Mononuclear cell (primary cell): ENCODE data around the gene HUS1. TPM values are rescaled to one million over a fixed set of nuclear protein-coding genes. Genes with fewer than 3 reads are reported as not detected.

ENCODE experiments used
- H3K27me3 ChIP-seq: 2 replicates; pipeline ENCODE4 v1.6.0; 2011; ENCODE audit warnings: low read length, control low read depth; ENCODE audit not compliant: insufficient read depth
- H3K4me1 ChIP-seq: 2 replicates; pipeline ENCODE4 v1.5.1; 2011; ENCODE audit warnings: mild to moderate bottlenecking, low read length, control low read depth; ENCODE audit not compliant: insufficient read depth
- H3K4me3 ChIP-seq: 2 replicates; pipeline ENCODE4 v1.5.1; 2011; ENCODE audit warnings: mild to moderate bottlenecking, low read length, moderate library complexity
- H3K9me3 ChIP-seq: 2 replicates; pipeline ENCODE4 v1.5.1; 2011; ENCODE audit warnings: low read depth, mild to moderate bottlenecking, control low read depth, low read length
- total RNA-seq: library from RNA; depleted of rRNA; stranded (reverse); fragments of >200 nt; gene quantifications from one replicate; pipeline ENCODE4 v1.2.3, GENCODE V29; 2012

HUS1 gene
- total RNA-seq, 1 donor: 45.7 TPM

GRCh38 chr7:47957156-47957555, 22.3 kb downstream of the HUS1 start:
- Histone ChIP-seq H3K4me3 (no peak overlapping the region), H3K9me3 (no peaks in the 10 kb centered on the region), H3K27me3 (no peaks in the 10 kb centered on the region), H3K4me1 (no peaks in the 10 kb centered on the region)

- H3K27me3 ChIP-seq: no peaks in the 10 kb centered on the region
Observed at GRCh38 chr7:47956220-47956619, 23.2 kb downstream of the HUS1 start.

DNA sequence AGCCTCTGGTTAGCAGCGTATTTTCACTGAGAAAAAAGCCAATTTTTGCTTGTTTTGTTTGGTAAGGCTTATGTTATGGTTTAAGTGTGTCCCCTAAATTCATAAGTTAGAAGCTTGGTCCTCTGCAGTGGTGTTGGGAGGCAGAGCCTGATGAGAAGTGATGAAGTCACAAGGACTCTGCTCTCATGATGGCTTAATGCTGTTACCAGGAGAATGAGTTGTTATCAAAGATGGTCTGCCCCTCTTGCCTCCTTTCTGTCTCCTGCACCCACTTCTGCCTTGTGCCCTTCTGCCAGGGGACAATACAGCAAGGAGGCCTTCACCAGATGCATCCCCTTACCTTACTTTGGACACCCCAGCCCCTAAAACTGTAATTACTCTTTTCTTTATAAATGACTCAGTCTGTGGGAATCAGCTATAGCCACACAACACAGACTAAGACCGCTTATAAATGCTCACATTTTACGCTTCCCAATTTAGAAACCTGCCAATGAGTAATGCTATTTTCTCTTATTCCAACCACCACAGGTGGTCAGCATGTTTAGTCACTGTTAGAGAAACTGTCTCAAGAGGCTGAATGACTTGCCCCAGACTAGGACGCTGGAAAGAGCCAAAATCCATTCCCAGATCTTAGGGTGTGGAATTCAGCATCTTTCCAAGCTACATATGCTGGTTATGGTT, 25.0 kb downstream of the HUS1 start:
- Histone ChIP-seq H3K27me3 (no peaks in the 10 kb centered on the region), H3K9me3 (no peaks in the 10 kb centered on the region), H3K4me1 (no peaks in the 10 kb centered on the region), H3K4me3 (no peak overlapping the region)

More at GRCh38 chr7:47956220-47956619, 23.2 kb downstream of the HUS1 start:
- Histone ChIP-seq H3K9me3 (no peaks in the 10 kb centered on the region), H3K4me1 (no peaks in the 10 kb centered on the region), H3K4me3 (no peak overlapping the region)

DNA sequence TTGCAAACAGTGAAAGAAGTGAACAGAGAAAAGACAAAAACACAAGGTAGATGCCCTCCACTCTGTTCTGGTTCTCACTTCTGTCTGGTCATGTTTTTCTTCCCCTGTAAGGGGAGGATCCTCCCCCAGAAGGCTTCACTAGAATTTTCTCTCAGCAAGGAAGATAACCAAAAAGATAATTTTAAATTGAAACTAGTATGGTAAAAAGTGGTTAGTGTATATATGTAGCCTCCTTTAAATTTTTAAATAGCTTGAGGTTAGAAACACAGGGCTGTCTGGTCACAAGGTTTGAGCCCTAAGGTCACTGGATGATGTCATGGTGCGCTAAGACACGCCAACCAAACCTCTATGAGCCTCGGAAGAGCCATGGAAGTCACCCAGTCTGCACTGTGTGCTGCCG, 25.6 kb downstream of the HUS1 start:
- Histone ChIP-seq H3K27me3 (no peaks in the 10 kb centered on the region), H3K4me1 (no peaks in the 10 kb centered on the region), H3K4me3 (no peak overlapping the region)

DNA sequence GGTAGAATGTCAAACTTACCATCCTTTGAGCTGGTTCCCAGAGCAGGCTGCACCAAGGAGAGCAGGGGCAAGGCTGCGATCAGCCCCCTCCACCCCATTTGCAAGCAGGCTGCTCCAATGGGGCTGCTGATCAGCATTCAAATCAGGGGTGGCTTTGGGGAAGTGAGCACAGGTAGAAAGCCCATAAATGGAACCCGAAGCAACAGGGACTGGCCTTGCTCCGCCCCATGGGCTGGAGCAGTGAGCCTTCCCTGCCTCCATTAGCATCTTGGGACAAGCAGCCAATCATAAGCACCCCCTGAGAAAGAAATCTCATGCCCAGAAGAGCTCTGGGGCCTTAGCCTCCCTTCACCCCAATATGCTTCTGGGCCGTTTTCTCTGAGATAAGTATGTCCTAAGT, 27.2 kb downstream of the HUS1 start:
- H3K9me3 ChIP-seq: no peaks in the 10 kb centered on the region
- H3K4me1 ChIP-seq: no peaks in the 10 kb centered on the region
- H3K27me3 ChIP-seq: no peaks in the 10 kb centered on the region
- H3K4me3 ChIP-seq: no peak overlapping the region

More for the DNA sequence above, 25.6 kb downstream of the HUS1 start:
- H3K9me3 ChIP-seq: no peaks in the 10 kb centered on the region

DNA sequence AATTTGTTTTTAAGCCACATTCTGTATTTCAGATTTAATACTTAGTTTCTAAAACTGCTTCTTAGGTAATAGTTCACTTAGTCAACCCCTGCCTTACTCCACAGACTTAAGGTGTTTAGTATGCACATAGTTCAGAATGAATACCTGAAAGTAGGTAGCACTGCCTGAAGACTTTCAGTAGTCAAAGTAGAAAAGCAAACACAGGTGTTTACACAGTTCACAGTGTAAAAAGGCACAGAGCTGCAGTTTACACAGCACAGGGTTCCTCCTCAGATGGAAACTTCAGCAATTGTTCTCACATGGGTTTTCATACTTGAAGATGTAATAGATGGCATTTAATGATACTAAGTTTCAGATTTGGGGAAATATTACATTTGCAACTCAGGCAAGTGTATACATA, 28.0 kb downstream of the HUS1 start:
- no peaks in the 10 kb centered on the region for H3K4me1 ChIP-seq
- no peak overlapping the region for H3K4me3 ChIP-seq
- no peaks in the 10 kb centered on the region for H3K9me3 ChIP-seq
- no peaks in the 10 kb centered on the region for H3K27me3 ChIP-seq

DNA sequence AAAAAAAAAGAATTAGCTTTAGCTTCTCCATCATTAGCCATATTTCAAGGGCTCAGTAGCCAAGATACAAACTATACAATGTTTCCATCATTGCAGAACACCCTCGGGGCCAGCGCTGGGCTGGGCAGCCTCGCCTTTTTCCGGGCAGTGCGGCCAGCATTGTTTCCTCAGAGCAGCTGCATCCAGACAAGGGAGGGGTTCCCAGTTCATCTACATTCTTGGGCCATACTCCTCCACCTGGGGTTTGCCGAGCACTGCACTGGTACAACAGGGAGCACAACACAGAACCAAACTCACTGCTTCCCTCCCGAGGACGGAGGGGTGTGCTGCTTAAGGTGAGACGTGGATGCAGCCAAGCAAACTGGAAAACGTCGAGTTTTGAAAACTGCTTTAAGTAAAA, 28.7 kb downstream of the HUS1 start:
- Histone ChIP-seq H3K4me1 (no peaks in the 10 kb centered on the region), H3K27me3 (no peaks in the 10 kb centered on the region), H3K9me3 (no peaks in the 10 kb centered on the region), H3K4me3 (no peak overlapping the region)

DNA sequence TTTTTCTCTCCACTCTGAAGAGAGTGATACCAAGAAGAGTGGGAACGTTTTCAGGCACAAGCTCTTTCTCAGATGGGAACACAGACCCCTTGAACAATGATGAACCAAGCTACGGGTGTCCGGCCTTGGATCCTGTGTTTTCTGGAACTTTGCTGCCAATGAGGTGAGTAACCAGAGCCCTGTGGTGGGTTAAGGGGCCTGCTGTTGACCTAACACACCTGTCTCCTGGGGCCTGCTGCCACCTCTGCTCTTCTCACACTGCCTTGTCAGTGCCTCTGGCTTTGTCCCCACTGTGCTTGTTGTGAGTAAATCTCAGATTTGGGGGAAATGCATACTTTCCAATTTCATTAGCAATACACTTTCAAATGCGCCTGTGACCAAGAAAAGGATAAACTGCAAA, 29.7 kb downstream of the HUS1 start:
- Histone ChIP-seq H3K27me3 (no peaks in the 10 kb centered on the region), H3K4me1 (no peaks in the 10 kb centered on the region), H3K4me3 (no peak overlapping the region), H3K9me3 (no peaks in the 10 kb centered on the region)

DNA sequence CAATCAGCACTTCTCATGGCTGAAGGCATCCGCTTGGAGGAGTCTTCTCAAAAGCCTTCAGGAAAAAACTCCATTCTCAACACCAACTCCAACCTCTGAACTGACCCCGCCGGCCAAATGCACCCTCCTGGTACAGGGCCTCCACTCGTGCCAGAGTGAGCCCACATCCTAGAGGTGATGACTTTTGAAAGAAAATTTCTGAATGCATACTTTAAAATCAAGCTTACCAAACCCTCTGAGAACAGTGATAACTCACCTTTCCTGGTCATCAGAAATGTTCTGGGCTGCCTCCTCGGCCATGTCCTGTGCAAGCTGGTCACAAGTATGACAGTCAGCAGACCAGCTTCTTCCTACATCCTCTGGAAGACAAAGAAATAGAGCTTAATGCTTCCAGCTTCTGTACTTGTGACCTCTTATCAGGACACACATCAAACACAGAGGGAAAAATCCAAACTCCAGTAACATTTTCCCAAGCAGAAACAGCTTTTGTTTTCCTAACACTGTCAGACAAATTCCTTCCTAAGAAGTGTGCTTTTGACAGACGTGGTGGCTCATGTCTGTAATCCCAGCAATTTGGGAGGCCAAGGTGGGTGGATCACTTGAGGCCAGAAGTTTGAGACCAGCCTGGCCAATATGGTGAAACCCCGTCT, 31.1 kb downstream of the HUS1 start, which contains the start of gene PKD1L1:
Gene PKD1L1 (minus strand): TSS at position 326 of the 650 bp plus-strand sequence. CDS start 26 bp downstream, at position 300.
- H3K27me3 ChIP-seq: no peaks in the 10 kb centered on the region
- no peaks in the 10 kb centered on the region for H3K9me3 ChIP-seq
- no peaks in the 10 kb centered on the region for H3K4me1 ChIP-seq
- H3K4me3 ChIP-seq: no peak within 1 kb of the TSS

- no peaks in the 10 kb centered on the region for H3K4me1 ChIP-seq
- no peak overlapping the region for H3K4me3 ChIP-seq
- H3K27me3 ChIP-seq: no peaks in the 10 kb centered on the region
- H3K9me3 ChIP-seq: no peaks in the 10 kb centered on the region
Observed at GRCh38 chr7:47947355-47947749, 32.1 kb downstream of the HUS1 start.

GRCh38 chr7:47946581-47947354, 32.6 kb downstream of the HUS1 start:
- no peaks in the 10 kb centered on the region for H3K27me3 ChIP-seq
- no peaks in the 10 kb centered on the region for H3K9me3 ChIP-seq
- H3K4me3 ChIP-seq: no peak overlapping the region
- H3K4me1 ChIP-seq: peaks cover 4% of the 10 kb centered on the region

DNA sequence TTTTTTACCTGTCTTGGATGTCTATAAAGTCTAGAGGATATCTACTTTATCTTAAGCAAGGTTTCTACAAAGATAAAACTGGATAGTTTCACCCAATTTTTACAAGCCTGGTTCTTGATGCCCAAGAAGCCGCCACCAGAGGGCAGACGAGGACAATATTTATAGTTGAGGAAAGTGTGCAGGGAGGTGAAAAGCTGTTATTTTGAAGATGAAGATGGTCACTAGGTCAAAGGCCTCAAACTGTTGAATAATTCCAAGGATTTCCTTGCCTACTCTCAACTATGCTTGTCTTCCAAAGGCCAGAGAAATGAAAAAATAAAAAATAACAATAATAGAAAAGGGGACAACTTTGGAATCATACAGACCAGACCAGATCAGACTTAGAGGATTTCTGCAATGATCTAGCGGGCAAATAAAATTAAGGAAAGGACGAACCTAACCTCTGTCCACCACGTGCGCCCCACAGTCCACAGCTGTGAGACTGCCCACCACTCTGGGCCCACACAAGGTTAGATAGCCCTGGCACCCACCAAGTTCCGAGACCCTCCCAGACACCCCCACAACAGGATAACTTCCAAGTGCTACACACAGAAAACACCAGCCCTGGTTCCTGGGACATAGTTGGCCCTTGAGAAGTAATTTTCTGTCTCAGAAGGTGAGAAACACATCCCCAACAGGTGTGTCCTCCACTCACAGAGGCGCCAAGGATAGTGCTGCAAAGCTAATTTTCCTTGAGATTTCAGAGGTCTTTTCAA, 34.0 kb downstream of the HUS1 start:
- Histone ChIP-seq H3K4me1 (peaks cover 15% of the 10 kb centered on the region), H3K9me3 (no peaks in the 10 kb centered on the region), H3K27me3 (no peaks in the 10 kb centered on the region), H3K4me3 (no peak overlapping the region)

- H3K4me1 ChIP-seq: peaks cover 15% of the 10 kb centered on the region
- no peaks in the 10 kb centered on the region for H3K9me3 ChIP-seq
- no peak overlapping the region for H3K4me3 ChIP-seq
- no peaks in the 10 kb centered on the region for H3K27me3 ChIP-seq
Observed at GRCh38 chr7:47944536-47945260, 34.7 kb downstream of the HUS1 start.

DNA sequence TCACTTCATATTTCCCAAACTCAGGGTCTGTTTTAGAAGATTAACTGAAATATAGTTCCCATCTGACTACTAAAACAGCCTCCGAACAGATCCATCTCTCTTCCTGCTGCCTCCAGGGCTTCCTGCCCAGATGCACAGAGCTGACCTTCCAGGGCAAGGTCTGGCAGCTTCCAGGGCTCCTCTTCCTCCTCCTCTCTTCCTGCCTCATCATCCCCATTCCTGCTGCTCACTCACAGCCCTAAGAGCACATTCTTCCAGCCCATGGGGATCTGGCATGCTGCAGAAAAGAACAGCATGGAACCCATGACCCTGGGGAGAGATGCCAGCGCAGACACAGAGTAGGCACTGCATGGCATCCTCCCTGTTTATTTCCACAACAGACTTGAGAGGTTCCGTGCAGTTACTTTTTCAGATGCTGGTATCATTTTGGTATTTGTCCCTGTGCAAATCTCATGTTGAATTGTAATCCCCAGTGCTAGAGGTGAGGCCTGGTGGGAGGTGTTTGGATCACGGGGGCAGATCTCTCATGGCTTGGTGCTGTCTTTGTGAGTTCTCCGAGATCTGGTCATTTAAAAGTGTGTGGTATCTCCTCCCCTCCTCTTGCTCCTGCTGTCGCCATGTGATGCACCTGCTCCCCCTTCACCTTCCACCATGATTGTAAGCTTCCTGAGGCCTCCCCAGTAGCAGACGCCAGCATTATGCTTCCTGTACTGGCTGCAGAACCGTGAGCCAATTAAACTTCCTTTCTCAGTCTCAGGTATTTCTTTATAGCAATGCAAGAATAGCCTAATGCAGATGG, 35.5 kb downstream of the HUS1 start:
- Histone ChIP-seq H3K4me3 (no peak overlapping the region), H3K4me1 (peaks cover 15% of the 10 kb centered on the region), H3K27me3 (no peaks in the 10 kb centered on the region), H3K9me3 (no peaks in the 10 kb centered on the region)
